Activated effector memory CD4-positive, alpha-beta T cell treated with Interleukin-2 at 50 U/mL for 16 hours (primary cell): Measurements from ENCODE around the gene CUBN.

Source experiments
- DNase-seq: peaks from one replicate; pipeline ENCODE4 v3.0.0-alpha.2; 2020

Gene CUBN

DNA sequence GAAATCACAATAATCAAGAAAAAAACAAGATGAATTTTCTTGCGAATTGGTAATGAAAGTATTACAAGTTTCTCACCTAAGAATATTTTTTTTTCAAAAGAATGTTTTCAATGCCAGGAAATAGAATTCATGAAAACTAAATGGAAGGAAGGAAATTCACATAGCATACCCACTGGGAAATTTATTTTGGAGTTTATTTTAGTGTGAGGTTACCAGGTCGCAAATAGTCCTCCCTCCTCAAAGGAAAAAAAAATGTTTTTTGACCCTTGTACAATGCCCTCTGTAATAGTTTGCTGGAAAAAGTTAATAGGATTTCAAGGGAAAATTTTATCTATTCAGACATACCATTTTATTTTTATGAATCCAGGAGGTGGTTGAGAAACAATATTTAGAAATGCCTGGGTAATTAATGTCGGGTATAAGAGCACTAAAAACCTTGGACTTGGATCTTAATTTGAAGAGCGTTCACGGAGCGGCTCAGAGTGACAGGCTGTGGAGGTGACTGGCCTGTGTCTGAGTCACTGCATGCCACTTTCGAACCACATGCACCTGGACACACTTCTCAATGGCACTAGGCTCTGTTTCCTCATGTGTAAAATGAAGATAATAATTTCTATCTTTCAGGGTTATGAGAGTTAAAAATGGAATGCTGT lies 28.2 kb downstream of the CUBN start:
- no peak for DNase-seq

GRCh38 chr10:17100586-17100985 lies 29.0 kb downstream of the CUBN start:
- DNase-seq, result no peak

DNA sequence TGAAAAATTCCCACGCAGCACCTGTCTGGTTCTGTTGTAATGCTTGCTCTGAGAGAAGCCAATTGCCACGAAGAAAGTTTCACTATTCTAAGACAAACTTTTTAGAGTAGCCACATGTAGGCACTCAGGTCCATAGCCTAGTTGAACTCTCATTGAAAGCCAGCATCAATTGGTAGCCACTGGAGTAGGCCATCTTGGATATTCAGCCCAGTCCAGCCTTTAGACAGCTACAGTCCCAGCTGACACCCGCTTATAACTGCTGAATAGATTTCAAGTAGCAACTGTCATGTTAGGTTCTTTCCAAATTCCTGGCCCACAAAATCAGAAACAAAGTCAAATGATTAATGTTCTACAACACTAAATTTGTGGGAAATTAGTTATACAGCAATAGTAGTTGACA lies 31.6 kb downstream of the CUBN start:
- DNase-seq, result no peak

- no peak for DNase-seq
Measured at GRCh38 chr10:17094844-17095243, 34.8 kb downstream of the CUBN start.

DNA sequence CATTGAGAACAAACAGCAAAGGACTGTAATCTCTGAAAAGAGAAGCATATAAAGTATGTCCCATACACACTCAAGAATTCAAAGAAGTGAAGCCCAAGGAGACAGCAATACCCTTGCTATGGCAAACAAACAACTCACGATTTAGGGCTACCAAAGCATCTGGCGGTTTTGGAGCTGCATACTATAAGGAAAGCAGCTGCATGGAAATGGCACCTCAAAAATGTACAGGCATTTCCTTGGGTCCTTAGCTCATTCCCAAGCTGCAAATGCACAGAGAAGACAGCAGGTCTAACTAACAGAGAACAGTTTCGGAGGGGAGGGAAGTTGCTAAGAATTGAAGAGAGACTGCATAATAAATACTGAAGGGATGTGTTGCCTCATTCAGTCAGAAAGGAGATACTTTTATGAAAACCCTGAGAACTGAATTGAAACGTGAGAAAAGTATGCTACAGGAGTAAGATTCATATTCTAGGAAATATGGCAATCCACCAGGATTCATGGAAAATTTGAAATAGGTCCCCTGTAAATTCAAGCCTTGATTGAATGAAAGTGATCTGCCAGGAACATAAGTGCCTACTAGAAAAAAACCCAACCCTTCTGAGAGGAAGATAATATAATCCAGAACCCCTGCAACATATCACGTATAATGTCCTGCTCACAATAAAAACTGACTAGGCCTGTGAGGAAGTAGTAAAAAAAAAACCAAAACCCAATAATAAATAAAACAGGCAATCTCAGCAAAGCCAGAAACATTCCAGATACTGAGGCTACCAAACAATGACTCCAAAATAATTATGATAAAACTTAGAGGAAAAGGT lies 36.4 kb downstream of the CUBN start:
- DNase-seq, result no peak

- DNase-seq, result no peak
Measured at GRCh38 chr10:17092216-17092944, 37.2 kb downstream of the CUBN start.

GRCh38 chr10:17088118-17088806 lies 41.3 kb downstream of the CUBN start:
- no peak for DNase-seq

GRCh38 chr10:17086865-17087367 lies 42.7 kb downstream of the CUBN start:
- DNase-seq, result no peak

- no peak for DNase-seq
Measured at GRCh38 chr10:17085011-17085725, 44.4 kb downstream of the CUBN start.

DNA sequence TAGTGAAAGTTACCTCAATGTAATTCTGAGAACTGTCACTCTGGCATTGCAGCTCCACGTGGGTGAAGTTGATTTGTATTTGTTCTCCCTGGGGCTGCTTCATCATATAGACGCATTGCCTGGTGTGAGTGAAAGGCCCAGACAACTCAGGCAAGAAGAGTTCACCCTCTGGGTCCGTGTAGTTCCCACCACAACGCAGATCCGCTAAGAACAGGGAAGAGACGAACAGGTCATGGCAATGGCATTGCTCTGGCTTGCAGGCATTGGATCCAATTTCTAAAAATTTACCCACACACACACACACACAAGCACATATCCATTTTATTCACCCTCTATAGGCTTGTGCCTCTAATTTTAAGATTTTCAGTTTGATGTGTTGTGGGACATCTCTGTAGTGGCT lies 45.4 kb downstream of the CUBN start:
- no peak for DNase-seq

- DNase-seq, result no peak
Measured at GRCh38 chr10:17081431-17081830, 48.2 kb downstream of the CUBN start.

- no peak for DNase-seq
Measured at GRCh38 chr10:17077890-17078289, 51.7 kb downstream of the CUBN start.

GRCh38 chr10:17077346-17077781 lies 52.2 kb downstream of the CUBN start:
- DNase-seq, result no peak

DNA sequence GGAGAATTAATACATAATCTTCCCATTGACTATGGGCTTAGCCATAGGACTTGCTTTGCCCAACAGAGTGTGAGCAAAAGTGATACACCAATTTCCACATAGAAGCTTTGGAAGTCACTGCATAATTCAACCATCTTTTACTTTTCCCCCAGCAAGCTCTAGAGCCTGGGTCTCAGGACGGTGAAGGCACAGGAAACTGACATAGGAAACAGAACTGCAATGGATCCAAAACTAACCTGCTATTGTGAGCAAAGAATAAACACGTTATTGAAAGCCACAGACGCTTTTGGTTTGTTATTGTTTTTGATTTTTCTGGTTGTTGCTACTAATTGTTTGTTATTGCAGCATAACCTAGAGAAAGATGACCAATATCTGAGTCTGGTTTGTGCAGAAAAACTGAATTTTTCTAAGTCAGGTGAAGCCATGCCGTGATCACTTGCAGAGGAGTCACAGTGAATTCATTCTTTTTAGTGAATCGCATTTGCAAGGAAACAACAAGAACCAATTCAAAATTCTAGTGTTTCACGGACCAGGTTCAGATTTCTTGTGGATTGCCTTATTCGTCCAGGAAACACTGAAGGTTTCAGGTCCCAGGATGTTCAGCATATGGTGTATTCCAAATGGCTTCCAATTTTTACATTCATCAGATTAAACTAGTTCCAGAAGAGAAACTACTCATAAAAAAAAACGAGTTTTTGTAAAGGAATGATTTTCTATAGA lies 52.8 kb downstream of the CUBN start:
- no peak for DNase-seq

DNA sequence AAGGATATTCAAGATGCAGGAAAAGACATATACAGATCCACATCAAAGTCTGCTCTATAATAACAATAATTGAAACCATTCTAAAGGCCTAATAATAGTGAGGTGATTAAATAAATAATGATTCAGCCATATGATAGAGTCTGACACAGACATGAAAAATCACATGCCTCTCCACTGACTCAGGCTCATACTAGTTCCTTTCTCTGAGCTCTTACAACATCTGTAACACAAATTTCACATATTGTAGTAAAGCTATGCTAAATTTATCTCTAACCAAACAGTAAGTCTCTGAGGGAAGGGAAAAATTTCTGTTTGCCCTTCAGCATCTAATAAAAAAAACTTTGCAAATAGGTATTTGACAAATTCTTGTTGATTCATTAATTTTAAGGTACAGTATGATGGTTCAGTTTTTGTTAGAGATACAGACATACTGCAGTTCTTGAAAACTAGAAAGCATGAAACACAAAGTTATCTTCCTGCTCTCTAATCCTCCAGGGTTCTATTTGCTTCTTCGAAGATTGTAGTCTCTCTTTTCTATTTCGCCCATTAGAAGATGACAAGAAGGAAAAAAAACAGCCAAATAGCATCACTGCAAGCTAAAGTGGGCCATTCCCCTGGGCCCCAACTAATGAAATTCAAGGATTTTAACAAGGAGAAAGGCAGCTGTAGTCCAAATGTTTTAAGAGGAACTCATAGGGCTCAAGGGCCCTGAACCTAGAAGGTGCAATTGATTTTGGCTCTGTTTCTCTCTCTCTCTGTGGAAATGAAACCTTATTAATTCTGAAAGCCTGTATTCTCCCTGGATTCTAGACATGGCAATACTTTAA lies 53.9 kb downstream of the CUBN start:
- no peak for DNase-seq

DNA sequence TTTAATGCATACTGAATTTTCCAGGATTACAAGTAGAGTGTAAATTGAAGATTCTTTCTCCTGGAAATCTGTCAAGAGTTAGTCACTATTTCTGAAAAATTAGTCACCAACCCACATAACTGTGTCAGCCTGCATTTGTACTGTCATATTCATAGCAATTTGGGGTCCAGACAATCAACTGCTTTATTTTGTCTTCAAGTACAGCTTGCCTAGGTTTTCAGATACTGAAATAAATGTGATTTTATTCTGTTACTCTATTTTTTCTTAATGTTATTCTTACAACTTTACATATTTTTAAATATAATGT lies 55.1 kb downstream of the CUBN start:
- no peak for DNase-seq

DNA sequence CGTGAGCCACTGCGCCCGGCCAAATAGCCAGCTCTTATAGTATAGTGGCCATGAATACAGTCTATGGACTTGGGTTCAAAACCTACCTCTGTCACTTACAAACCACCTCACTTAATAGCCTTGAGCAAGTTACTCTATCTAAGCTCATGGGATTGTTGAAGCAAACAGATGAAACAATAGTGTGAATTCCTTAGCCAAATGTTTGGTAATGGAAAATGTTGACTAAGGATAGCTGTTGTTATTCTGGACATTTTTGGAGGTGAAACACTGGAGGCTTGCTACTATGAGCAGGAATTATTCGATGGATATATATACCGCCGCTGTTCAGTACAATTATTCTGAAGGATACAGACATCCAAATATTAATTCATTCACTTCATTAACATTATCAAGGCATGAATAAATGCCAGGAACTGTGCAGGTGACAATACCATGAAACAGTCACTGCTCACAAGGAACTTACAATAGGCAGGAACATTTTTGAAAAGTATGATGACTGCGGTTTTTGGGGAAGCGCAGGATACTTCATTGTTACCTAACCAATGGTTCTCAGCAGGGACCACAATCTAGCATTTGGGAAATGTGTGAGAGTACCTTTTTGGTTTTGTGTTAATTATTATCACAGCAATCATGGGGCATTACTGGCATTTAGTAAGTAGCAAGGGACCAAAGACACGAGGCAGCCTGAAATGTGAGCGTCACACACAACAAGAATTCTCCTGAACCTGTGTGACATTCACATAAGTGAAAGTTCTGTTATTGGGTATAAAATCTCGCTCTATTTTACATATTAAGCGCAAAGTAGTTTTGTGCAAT lies 55.7 kb downstream of the CUBN start:
- DNase-seq, result no peak

DNA sequence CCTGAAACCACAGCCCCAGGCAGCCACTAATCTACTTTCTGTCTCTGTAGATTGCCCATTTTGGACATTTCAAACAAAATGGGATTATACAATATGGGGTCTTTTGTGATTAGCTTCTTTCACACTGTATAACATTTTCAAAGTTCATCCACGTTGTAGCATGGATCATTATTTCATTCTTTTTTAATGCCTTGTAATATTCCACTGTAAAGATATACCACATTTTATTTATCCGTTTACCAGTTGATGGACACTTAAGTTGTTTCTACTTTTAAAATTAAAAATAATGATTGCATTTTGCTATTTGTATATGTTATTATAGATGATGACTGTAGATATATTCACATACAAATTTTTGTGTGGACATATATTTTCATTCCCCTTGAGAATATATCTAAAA lies 60.7 kb downstream of the CUBN start:
- no peak for DNase-seq

DNA sequence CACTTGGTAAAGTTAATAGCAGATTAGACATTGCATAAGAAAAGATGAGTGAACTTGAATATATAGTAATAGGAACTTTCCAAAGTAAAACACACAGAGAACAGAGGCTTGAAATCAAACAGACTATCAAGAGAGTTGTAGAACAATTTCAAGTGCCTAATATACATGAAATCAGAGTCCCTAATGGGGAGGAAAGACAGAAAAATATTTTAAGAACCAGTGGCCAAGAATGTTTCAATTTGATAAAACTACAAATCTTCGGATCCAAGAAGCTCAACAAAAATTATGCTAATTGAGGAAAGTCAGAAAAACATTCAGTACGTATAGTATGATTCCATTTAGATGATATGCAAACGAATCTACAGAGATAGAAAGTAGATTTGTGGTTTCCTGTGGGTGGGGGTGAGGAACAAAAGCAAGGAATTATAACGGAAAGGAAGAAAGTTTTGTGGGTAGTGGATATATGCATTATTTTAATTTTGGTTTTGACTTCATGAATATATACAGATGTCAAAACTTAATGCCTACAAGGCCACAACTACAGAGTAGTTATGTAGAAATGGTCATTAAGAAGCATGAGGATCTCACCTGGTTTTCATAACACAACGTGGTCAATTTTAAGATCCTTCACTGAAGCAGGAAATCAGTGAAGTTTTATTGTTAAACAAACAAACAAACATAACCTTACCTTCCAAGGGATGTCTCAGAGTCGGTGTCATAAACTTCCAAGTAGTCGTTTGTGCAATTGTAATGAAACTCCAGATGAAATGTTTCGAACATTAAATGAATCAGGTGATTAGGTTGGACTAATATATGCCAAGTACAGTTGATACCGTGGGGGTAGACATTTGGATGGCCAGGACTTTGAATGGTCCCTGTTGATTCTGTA lies 62.0 kb downstream of the CUBN start:
- DNase-seq, result no peak
